H1 (cell line): Measurements from ENCODE around the gene ADRB2. TPM values are rescaled to one million over a fixed set of nuclear protein-coding genes. Genes with fewer than 3 reads are reported as not detected.

Experiments used
- KDM5A ChIP-seq: fragments of 200-600 bp; IDR thresholded peaks from 2 replicates; pipeline ENCODE4 v1.7.1; 2012; ENCODE audit warnings: mild to moderate bottlenecking, low read length, inconsistent platforms, mixed read lengths
- POU5F1 ChIP-seq: IDR thresholded peaks from 2 replicates; pipeline ENCODE4 v1.6.1; 2011; ENCODE audit warnings: low read depth, mild to moderate bottlenecking, low read length, moderate library complexity
- RAD21 ChIP-seq, 2 experiments: IDR thresholded peaks in 1 of 2; conservative IDR thresholded peaks in 1 of 2; 2 replicates each; pipeline ENCODE4 v1.6.1; 2011; ENCODE audit warnings: low read depth in 2 of 2, low read length in 2 of 2, improper control_type of control experiment in 1 of 2, inconsistent platforms in 1 of 2, mild to moderate bottlenecking in 1 of 2, moderate library complexity in 1 of 2
- SRF ChIP-seq: IDR thresholded peaks from 2 replicates; pipeline ENCODE4 v1.6.1; 2011; ENCODE audit warnings: mild to moderate bottlenecking, low read depth, low read length, moderate library complexity
- TEAD4 ChIP-seq: IDR thresholded peaks from 2 replicates; pipeline ENCODE4 v1.6.1; 2012; ENCODE audit warnings: low read depth, low read length, inconsistent platforms, mixed read lengths
- YY1 ChIP-seq: IDR thresholded peaks from 2 replicates; pipeline ENCODE4 v1.6.1; 2011; ENCODE audit warnings: low read depth, mild to moderate bottlenecking, low read length
- polyA plus RNA-seq, 7 experiments: library from polyadenylated mRNA; depleted of rRNA in 3 of 7; stranded (reverse) in 5 of 7; unstranded in 2 of 7; fragments of >200 nt in 5 of 7; fragments of 200-250 nt in 2 of 7; gene quantifications; 1 replicate in 5 of 7; 2 replicates in 1 of 7; 4 replicates in 1 of 7; pipeline versions ENCODE4 v1.2.1 to v1.2.3, GENCODE V29; 2011 to 2013; ENCODE audit warnings: missing spikeins in 2 of 7, mixed read lengths in 2 of 7
- total RNA-seq: library from RNA; stranded (reverse); fragmentation: NEBNext Ultra II Directional; extraction: Animal tissue kit (Norgen Biotek cat#: 25700); gene quantifications from 2 replicates; pipeline ENCODE4 v1.2.1, GENCODE V29; 2021
- TF ChIP-seq, protein P1 (sequence below): fragments of 300-600 bp; sonication (generic); IDR thresholded peaks from 2 replicates; pipeline ENCODE4 v1.7.1; 2012; ENCODE audit warnings: low read length, moderate library complexity, mild to moderate bottlenecking, inconsistent platforms; ENCODE audit not compliant: insufficient replicate concordance

The ADRB2 gene
- total and polyA plus RNA-seq, 2 of the 8 experiments (the other 6 are each of a cell fraction or from before 2014, with no cell fraction given) = 0.65 to 0.77 TPM

DNA sequence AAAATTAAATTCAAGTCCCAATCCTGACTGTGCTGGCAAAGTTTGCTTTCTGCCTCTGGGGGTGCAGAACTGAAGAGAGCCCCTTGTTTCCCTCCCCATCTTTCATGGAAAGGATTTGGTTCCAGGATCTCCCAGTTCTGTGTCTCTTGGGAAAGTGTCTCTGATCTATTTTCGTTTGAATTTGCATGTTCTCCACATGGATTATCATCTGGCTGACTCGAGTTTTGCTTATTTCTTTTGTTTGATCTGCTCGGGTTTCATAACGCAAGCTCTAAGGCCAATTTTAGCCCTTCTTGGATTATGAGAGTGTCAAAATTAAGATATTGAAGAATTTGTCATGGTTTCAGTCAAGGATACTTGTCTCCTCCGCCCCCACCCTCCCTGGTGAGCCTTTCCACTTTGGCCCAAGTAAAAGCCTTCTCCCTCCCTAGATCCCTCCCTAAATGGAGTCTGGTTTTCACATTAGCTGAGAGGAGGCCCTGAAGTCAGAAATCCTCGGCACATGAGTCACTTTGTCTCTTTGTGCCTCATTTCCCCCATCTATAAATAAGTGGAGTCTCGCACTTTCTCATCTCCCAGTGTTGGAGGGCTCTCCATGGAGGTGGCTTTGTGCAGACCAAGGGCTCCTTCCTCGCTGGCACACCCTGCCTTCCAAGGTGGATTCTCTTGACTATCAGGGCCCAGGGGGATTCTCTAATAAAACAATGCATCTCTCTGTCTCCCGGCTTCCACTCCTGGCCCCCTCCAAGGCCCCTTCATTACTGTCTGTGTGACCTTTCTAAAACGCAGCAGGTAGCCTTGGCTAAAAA, 17.3 kb downstream of the ADRB2 start (continued):
- TF ChIP-seq, protein P1, sequence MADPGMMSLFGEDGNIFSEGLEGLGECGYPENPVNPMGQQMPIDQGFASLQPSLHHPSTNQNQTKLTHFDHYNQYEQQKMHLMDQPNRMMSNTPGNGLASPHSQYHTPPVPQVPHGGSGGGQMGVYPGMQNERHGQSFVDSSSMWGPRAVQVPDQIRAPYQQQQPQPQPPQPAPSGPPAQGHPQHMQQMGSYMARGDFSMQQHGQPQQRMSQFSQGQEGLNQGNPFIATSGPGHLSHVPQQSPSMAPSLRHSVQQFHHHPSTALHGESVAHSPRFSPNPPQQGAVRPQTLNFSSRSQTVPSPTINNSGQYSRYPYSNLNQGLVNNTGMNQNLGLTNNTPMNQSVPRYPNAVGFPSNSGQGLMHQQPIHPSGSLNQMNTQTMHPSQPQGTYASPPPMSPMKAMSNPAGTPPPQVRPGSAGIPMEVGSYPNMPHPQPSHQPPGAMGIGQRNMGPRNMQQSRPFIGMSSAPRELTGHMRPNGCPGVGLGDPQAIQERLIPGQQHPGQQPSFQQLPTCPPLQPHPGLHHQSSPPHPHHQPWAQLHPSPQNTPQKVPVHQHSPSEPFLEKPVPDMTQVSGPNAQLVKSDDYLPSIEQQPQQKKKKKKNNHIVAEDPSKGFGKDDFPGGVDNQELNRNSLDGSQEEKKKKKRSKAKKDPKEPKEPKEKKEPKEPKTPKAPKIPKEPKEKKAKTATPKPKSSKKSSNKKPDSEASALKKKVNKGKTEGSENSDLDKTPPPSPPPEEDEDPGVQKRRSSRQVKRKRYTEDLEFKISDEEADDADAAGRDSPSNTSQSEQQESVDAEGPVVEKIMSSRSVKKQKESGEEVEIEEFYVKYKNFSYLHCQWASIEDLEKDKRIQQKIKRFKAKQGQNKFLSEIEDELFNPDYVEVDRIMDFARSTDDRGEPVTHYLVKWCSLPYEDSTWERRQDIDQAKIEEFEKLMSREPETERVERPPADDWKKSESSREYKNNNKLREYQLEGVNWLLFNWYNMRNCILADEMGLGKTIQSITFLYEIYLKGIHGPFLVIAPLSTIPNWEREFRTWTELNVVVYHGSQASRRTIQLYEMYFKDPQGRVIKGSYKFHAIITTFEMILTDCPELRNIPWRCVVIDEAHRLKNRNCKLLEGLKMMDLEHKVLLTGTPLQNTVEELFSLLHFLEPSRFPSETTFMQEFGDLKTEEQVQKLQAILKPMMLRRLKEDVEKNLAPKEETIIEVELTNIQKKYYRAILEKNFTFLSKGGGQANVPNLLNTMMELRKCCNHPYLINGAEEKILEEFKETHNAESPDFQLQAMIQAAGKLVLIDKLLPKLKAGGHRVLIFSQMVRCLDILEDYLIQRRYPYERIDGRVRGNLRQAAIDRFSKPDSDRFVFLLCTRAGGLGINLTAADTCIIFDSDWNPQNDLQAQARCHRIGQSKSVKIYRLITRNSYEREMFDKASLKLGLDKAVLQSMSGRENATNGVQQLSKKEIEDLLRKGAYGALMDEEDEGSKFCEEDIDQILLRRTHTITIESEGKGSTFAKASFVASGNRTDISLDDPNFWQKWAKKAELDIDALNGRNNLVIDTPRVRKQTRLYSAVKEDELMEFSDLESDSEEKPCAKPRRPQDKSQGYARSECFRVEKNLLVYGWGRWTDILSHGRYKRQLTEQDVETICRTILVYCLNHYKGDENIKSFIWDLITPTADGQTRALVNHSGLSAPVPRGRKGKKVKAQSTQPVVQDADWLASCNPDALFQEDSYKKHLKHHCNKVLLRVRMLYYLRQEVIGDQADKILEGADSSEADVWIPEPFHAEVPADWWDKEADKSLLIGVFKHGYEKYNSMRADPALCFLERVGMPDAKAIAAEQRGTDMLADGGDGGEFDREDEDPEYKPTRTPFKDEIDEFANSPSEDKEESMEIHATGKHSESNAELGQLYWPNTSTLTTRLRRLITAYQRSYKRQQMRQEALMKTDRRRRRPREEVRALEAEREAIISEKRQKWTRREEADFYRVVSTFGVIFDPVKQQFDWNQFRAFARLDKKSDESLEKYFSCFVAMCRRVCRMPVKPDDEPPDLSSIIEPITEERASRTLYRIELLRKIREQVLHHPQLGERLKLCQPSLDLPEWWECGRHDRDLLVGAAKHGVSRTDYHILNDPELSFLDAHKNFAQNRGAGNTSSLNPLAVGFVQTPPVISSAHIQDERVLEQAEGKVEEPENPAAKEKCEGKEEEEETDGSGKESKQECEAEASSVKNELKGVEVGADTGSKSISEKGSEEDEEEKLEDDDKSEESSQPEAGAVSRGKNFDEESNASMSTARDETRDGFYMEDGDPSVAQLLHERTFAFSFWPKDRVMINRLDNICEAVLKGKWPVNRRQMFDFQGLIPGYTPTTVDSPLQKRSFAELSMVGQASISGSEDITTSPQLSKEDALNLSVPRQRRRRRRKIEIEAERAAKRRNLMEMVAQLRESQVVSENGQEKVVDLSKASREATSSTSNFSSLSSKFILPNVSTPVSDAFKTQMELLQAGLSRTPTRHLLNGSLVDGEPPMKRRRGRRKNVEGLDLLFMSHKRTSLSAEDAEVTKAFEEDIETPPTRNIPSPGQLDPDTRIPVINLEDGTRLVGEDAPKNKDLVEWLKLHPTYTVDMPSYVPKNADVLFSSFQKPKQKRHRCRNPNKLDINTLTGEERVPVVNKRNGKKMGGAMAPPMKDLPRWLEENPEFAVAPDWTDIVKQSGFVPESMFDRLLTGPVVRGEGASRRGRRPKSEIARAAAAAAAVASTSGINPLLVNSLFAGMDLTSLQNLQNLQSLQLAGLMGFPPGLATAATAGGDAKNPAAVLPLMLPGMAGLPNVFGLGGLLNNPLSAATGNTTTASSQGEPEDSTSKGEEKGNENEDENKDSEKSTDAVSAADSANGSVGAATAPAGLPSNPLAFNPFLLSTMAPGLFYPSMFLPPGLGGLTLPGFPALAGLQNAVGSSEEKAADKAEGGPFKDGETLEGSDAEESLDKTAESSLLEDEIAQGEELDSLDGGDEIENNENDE = no peak
- TF ChIP-seq KDM5A (no peak), RAD21 (IDR thresholded peaks at IDR 0.05 in 1 of 2, conservative IDR thresholded peaks at IDR 0.05 in 1 of 2; ENCODE audit: low read depth in 2 of 2, low read length in 2 of 2) (no peak), TEAD4 (no peak), YY1 (no peak), SRF (no peak), POU5F1 (no peak)
- TF ChIP-seq, all 59 proteins: peak for 0
